CD1c-positive myeloid dendritic cell (primary cell): ENCODE data around the gene CAPG.
"Not testable (repeated sequence)": the region's sequence is repeated elsewhere in the genome, so short reads cannot be mapped to it uniquely, and the experiment has no call there.

Experiments used
- DNase-seq: peaks from one replicate; pipeline ENCODE4 v3.0.0-alpha.2; 2016; ENCODE audit errors: extremely low spot score

Gene CAPG

GRCh38 chr2:85409845-85410583 lies at the start of gene CAPG:
CAPG (minus strand) TSS chr2:85410366; CDS start chr2:85402145, 8,221 bp downstream.
- peak; percentile 83 for DNase-seq

- no peak for DNase-seq
These were observed 49.6 kb upstream of the CAPG start for GRCh38 chr2:85459771-85460170.

- no peak for DNase-seq
These were observed 48.7 kb upstream of the CAPG start for GRCh38 chr2:85458601-85459563.

- DNase-seq = no peak
These were observed 47.7 kb upstream of the CAPG start for GRCh38 chr2:85457877-85458316.

- DNase-seq = no peak
These were observed 46.9 kb upstream of the CAPG start for GRCh38 chr2:85457043-85457442.

GRCh38 chr2:85455552-85456090 lies 45.5 kb upstream of the CAPG start:
- DNase-seq = no peak

GRCh38 chr2:85453571-85453970 lies 43.4 kb upstream of the CAPG start:
- DNase-seq = no peak

- DNase-seq = no peak
These were observed 42.1 kb upstream of the CAPG start for GRCh38 chr2:85452237-85452636.

GRCh38 chr2:85449214-85449588 lies 39.0 kb upstream of the CAPG start:
- DNase-seq = no peak

GRCh38 chr2:85448461-85449213 lies 38.5 kb upstream of the CAPG start:
- no peak for DNase-seq

GRCh38 chr2:85447222-85447585 lies 37.0 kb upstream of the CAPG start:
- DNase-seq = no peak

- DNase-seq = no peak
These were observed 36.4 kb upstream of the CAPG start for GRCh38 chr2:85446296-85447221.

- DNase-seq = no peak
These were observed 35.4 kb upstream of the CAPG start for GRCh38 chr2:85445316-85446295.

- DNase-seq = no peak
These were observed 34.5 kb upstream of the CAPG start for GRCh38 chr2:85444629-85445172.

- peak; percentile 62 for DNase-seq
These were observed 31.7 kb upstream of the CAPG start for GRCh38 chr2:85441864-85442263.

- no peak for DNase-seq
These were observed 30.6 kb upstream of the CAPG start for GRCh38 chr2:85440729-85441128.

GRCh38 chr2:85439986-85440385 lies 29.8 kb upstream of the CAPG start:
- DNase-seq = no peak

- not testable (repeated sequence) for DNase-seq
These were observed 29.4 kb upstream of the CAPG start for GRCh38 chr2:85439569-85439968.

- DNase-seq = no peak
These were observed 28.9 kb upstream of the CAPG start for GRCh38 chr2:85439025-85439472.
